Thyroid gland (tissue), 4 donors: ENCODE results near the gene LPP. TPM values are rescaled to one million over a fixed set of nuclear protein-coding genes. Genes with fewer than 3 reads are reported as not detected.

Experiments used
- DNase-seq, 2 donors: peaks; one replicate each; pipeline ENCODE4 v3.0.0-alpha.2; 2019
- H3K27ac ChIP-seq, 3 donors: fragments of 200-600 bp; sonication (generic); 1 replicate in 2 of 3; 2 replicates in 1 of 3; pipeline ENCODE4 v1.5.1; 2016 to 2019; ENCODE audit warnings: mild to moderate bottlenecking in 1 of 3, moderate library complexity in 1 of 3
- H3K27me3 ChIP-seq: fragments of 200-600 bp; sonication (generic); one replicate; pipeline ENCODE4 v1.5.1; 2019
- H3K36me3 ChIP-seq, 2 donors: fragments of 200-600 bp; sonication (generic); one replicate each; pipeline ENCODE4 v1.5.1; 2016 to 2019
- H3K4me1 ChIP-seq, 2 donors: fragments of 200-600 bp; sonication (generic); one replicate each; pipeline ENCODE4 v1.5.1; 2017 to 2019
- H3K4me3 ChIP-seq, 3 donors: fragments of 200-600 bp; sonication (generic); replicated peaks in 1 of 3; 1 replicate in 2 of 3; 2 replicates in 1 of 3; pipeline ENCODE4 v1.5.1; 2016; ENCODE audit warnings: mild to moderate bottlenecking in 1 of 3
- H3K9me3 ChIP-seq: fragments of 200-600 bp; sonication (generic); one replicate; pipeline ENCODE4 v1.5.1; 2017
- CTCF ChIP-seq, 6 experiments: fragments of 200-600 bp in 3 of 6; fragments of 450-650 bp in 3 of 6; sonication (generic) in 3 of 6; IDR thresholded peaks; one replicate each; pipeline ENCODE4 v1.5.1; 2016 to 2019; ENCODE audit warnings: antibody characterized with exemption in 6 of 6, mild to moderate bottlenecking in 2 of 6, inconsistent platforms in 1 of 6, moderate library complexity in 1 of 6
- POLR2A ChIP-seq, 2 donors: fragments of 450-650 bp; IDR thresholded peaks; one replicate each; pipeline ENCODE4 v1.6.1; 2017; ENCODE audit warnings: antibody characterized with exemption in 2 of 2, mild to moderate bottlenecking in 2 of 2, moderate library complexity in 1 of 2
- WGBS, 2 donors: methylation state at CpG; one replicate each; pipeline ENCODE4 v1.1.5; 2017; 5-methylcytosine and 5-hydroxymethylcytosine counted together
- intact Hi-C: fragments of 100-400 bp; cut with DNase I; formaldehyde crosslinking; loops from one replicate; pipeline ENCODE4 v1.15.1; 2023
- total RNA-seq, 4 donors: library from RNA; depleted of rRNA; stranded (reverse); fragments of >200 nt; gene quantifications; one replicate each; pipeline ENCODE4 v1.2.3, GENCODE V29; 2016

Gene LPP
- total RNA-seq, 4 donors from 2014 or later: 79.0 to 141 (median 82.8) TPM

DNA sequence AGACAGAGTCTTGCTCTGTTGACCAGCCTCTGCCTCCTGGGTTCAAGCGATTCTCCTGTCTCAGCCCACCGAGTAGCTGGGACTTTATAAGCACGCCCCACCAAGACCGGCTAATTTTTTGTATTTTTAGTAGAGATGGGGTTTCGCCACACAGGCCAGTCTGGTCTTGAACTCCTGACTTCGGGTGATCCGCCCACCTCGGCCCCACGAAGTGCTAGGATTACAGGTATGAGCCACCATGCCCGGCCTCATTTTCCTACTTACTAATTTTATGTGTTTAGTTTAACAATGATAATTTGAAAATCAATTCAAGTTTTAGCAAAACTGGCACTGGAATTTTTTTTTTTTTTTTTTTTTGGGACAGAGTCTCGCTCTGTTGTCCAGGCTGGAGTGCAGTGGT is 336.5 kb downstream of the LPP start:
- H3K4me3 ChIP-seq: no peak overlapping the region
- no peaks in the 10 kb centered on the region for H3K36me3 ChIP-seq
- H3K4me1 ChIP-seq: no peaks in the 10 kb centered on the region
- 97 to 98% methylated on average over 11 of the region's 11 CpGs for WGBS, 2 donors
- no peaks in the 10 kb centered on the region for H3K27me3 ChIP-seq
- no peak for DNase-seq
- H3K27ac ChIP-seq: no peak overlapping the region
- TF ChIP-seq POLR2A (IDR thresholded peaks at IDR 0.05): no peak
- no peak for TF ChIP-seq CTCF (IDR thresholded peaks at IDR 0.05)
- intact Hi-C loops: no loop called here
- H3K9me3 ChIP-seq: no peaks in the 10 kb centered on the region

DNA sequence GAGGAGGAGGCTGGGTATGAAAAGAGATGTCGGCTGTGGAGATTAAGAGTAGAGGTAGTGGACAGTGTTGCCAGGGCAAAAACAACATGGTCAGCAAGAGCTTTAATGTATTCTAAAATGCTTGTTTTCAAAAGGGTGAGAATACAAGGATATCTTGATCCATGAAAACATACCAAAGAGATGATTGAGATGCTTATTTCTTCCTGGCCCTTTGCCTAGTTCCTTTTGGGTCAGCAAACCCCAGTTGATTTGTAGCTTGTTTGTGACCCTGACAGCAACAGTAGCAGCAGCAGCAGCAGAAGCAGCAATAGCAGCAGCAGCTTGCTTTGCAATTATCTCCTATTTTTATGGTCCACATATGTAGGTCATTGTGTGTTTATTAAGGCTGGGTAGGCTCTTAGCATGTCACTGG is 337.3 kb downstream of the LPP start:
- TF ChIP-seq POLR2A (IDR thresholded peaks at IDR 0.05) (no peak), CTCF (IDR thresholded peaks at IDR 0.05) (no peak)
- no peaks in the 10 kb centered on the region for H3K27me3 ChIP-seq
- no peak overlapping the region for H3K4me3 ChIP-seq
- H3K9me3 ChIP-seq: no peaks in the 10 kb centered on the region
- DNase-seq: no peak
- intact Hi-C loops: no loop called here
- H3K36me3 ChIP-seq: no peaks in the 10 kb centered on the region
- 83 to 92% methylated on average over 1 of the region's 1 CpG for WGBS, 2 donors
- H3K4me1 ChIP-seq: no peaks in the 10 kb centered on the region
- no peak overlapping the region for H3K27ac ChIP-seq

DNA sequence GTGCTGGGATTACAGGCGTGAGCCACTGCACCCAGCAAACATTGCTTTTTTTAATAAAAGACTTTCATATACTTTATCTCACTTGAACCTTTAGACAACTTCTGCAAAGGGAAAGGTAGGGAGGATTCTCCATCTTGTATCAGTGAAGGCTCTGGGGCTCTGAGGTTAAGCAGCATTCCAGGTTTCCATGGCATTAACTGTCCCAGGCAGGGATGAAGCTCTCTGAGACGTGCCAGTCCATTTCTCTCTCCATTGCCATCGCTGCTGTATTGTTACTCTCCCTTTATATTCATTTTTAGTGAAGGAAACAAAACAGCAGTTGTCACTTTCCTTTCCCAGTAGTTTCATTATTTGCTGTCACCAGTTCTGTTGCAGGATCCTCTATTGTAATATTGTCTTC is 342.4 kb downstream of the LPP start:
- Histone ChIP-seq H3K4me1 (no peaks in the 10 kb centered on the region), H3K9me3 (no peaks in the 10 kb centered on the region), H3K36me3 (no peaks in the 10 kb centered on the region), H3K27me3 (no peaks in the 10 kb centered on the region), H3K27ac (no peak overlapping the region), H3K4me3 (no peak overlapping the region)
- no peak for TF ChIP-seq CTCF (IDR thresholded peaks at IDR 0.05)
- no peak for TF ChIP-seq POLR2A (IDR thresholded peaks at IDR 0.05)
- WGBS, 2 donors: 88 to 96% methylated on average over 3 of the region's 3 CpGs
- intact Hi-C loops: no loop called here
- DNase-seq: no peak

DNA sequence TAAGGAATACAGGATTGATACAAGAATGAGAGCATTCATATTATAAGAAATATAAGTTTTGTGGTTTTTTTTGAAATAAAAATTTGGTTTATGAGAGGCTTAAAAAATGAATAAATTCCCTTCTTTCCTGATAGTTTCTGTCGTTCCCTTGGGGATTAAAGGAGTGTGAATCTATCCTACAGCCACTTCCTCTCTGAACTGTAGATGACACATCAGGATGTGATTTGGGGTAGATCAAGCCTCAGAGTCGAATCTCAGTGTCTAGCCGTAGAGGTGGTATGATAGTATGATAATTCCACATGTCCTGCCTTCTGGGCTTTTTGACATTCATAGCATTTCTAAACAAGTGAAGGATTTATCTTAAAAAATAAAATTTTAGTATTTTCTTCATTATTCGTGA is 343.1 kb downstream of the LPP start:
- no peaks in the 10 kb centered on the region for H3K27me3 ChIP-seq
- no peaks in the 10 kb centered on the region for H3K9me3 ChIP-seq
- H3K27ac ChIP-seq: no peak overlapping the region
- no peak overlapping the region for H3K4me3 ChIP-seq
- no peak for DNase-seq
- intact Hi-C loops: no loop called here
- TF ChIP-seq CTCF (IDR thresholded peaks at IDR 0.05) (no peak), POLR2A (IDR thresholded peaks at IDR 0.05) (no peak)
- no peaks in the 10 kb centered on the region for H3K4me1 ChIP-seq
- H3K36me3 ChIP-seq: no peaks in the 10 kb centered on the region
- WGBS, 2 donors: 86 to 90% methylated on average over 4 of the region's 4 CpGs

GRCh38 chr3:188503647-188504046 is 349.7 kb downstream of the LPP start:
- H3K4me1 ChIP-seq: no peaks in the 10 kb centered on the region
- no peaks in the 10 kb centered on the region for H3K27me3 ChIP-seq
- no peaks in the 10 kb centered on the region for H3K36me3 ChIP-seq
- 65 to 66% methylated on average over 3 of the region's 3 CpGs for WGBS, 2 donors
- intact Hi-C loops: no loop called here
- no peak for TF ChIP-seq CTCF (IDR thresholded peaks at IDR 0.05)
- TF ChIP-seq POLR2A (IDR thresholded peaks at IDR 0.05): no peak
- no peak overlapping the region for H3K4me3 ChIP-seq
- H3K27ac ChIP-seq: no peak overlapping the region
- DNase-seq: no peak
- no peaks in the 10 kb centered on the region for H3K9me3 ChIP-seq
